Measurements from ENCODE around the gene TM7SF3.

Gene TM7SF3

GRCh38 chr12:27001663-27002062 lies 12.5 kb downstream of the TM7SF3 start:
- Histone ChIP-seq H3K36me3 (ENCODE audit: control insufficient read depth in 1 of 2, insufficient read depth in 2 of 2, low read length in 2 of 2) (peaks cover 9 to 13% of the 10 kb centered on the region in 2 donors), H3K27ac (ENCODE audit: low read length) (no peak overlapping the region), H3K4me3 (ENCODE audit: low read depth in 1 of 2, low read length in 2 of 2) (no peak overlapping the region), H3K27me3 (ENCODE audit: low read depth, low read length) (no peaks in the 10 kb centered on the region), H3K9me3 (ENCODE audit: control insufficient read depth in 1 of 2, low read length in 2 of 2) (no peaks in the 10 kb centered on the region), H3K4me1 (ENCODE audit: control insufficient read depth in 1 of 2, insufficient read depth in 2 of 2, low read length in 2 of 2) (peaks cover 0 to 4% of the 10 kb centered on the region in 2 donors)

- Histone ChIP-seq H3K27me3 (ENCODE audit: low read depth, low read length) (no peaks in the 10 kb centered on the region), H3K27ac (ENCODE audit: low read length) (no peak overlapping the region), H3K9me3 (ENCODE audit: control insufficient read depth in 1 of 2, low read length in 2 of 2) (no peaks in the 10 kb centered on the region), H3K4me3 (ENCODE audit: low read depth in 1 of 2, low read length in 2 of 2) (no peak overlapping the region), H3K36me3 (ENCODE audit: control insufficient read depth in 1 of 2, insufficient read depth in 2 of 2, low read length in 2 of 2) (peaks cover 9 to 16% of the 10 kb centered on the region in 2 donors), H3K4me1 (ENCODE audit: control insufficient read depth in 1 of 2, insufficient read depth in 2 of 2, low read length in 2 of 2) (peaks cover 0 to 4% of the 10 kb centered on the region in 2 donors)
These were observed 13.2 kb downstream of the TM7SF3 start for GRCh38 chr12:27000961-27001360.

GRCh38 chr12:26997003-26997402 lies 17.2 kb downstream of the TM7SF3 start:
- no peaks in the 10 kb centered on the region for H3K27me3 ChIP-seq (ENCODE audit: low read depth, low read length)
- peaks cover 22 to 34% of the 10 kb centered on the region in 2 donors for H3K36me3 ChIP-seq (ENCODE audit: control insufficient read depth in 1 of 2, insufficient read depth in 2 of 2, low read length in 2 of 2)
- no peaks in the 10 kb centered on the region for H3K9me3 ChIP-seq (ENCODE audit: control insufficient read depth in 1 of 2, low read length in 2 of 2)
- no peaks in the 10 kb centered on the region for H3K4me1 ChIP-seq (ENCODE audit: control insufficient read depth in 1 of 2, insufficient read depth in 2 of 2, low read length in 2 of 2)
- H3K27ac ChIP-seq (ENCODE audit: low read length), result no peak overlapping the region
- H3K4me3 ChIP-seq (ENCODE audit: low read depth in 1 of 2, low read length in 2 of 2), result no peak overlapping the region

- Histone ChIP-seq H3K27ac (ENCODE audit: low read length) (no peak overlapping the region), H3K4me1 (ENCODE audit: control insufficient read depth in 1 of 2, insufficient read depth in 2 of 2, low read length in 2 of 2) (no peaks in the 10 kb centered on the region), H3K36me3 (ENCODE audit: control insufficient read depth in 1 of 2, insufficient read depth in 2 of 2, low read length in 2 of 2) (peaks cover 24 to 34% of the 10 kb centered on the region in 2 donors), H3K9me3 (ENCODE audit: control insufficient read depth in 1 of 2, low read length in 2 of 2) (no peaks in the 10 kb centered on the region), H3K27me3 (ENCODE audit: low read depth, low read length) (no peaks in the 10 kb centered on the region), H3K4me3 (ENCODE audit: low read depth in 1 of 2, low read length in 2 of 2) (no peak overlapping the region)
These were observed 18.5 kb downstream of the TM7SF3 start for GRCh38 chr12:26995706-26996105.

DNA sequence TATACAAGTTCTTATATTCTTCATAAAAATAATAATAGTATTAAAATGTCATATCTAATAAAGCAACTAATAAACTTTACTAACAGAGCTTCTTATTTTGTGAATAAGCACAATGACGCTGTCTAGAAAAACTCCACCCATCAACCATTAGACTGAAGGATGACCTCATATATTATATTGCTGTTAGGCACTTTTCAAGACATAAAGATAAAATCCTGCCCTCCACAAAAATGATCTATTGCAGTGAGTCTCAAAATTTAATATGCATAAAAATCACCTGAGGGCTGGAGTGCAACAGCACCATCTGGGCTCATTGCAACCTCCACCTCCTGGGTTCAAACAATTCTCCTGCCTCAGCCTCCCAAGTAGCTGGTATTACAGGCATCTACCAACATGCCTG lies 20.1 kb downstream of the TM7SF3 start:
- H3K4me3 ChIP-seq (ENCODE audit: low read depth in 1 of 2, low read length in 2 of 2), result no peak overlapping the region
- no peaks in the 10 kb centered on the region for H3K4me1 ChIP-seq (ENCODE audit: control insufficient read depth in 1 of 2, insufficient read depth in 2 of 2, low read length in 2 of 2)
- H3K9me3 ChIP-seq (ENCODE audit: control insufficient read depth in 1 of 2, low read length in 2 of 2), result no peaks in the 10 kb centered on the region
- H3K36me3 ChIP-seq (ENCODE audit: control insufficient read depth in 1 of 2, insufficient read depth in 2 of 2, low read length in 2 of 2), result peaks cover 34 to 37% of the 10 kb centered on the region in 2 donors
- no peak overlapping the region for H3K27ac ChIP-seq (ENCODE audit: low read length)
- no peaks in the 10 kb centered on the region for H3K27me3 ChIP-seq (ENCODE audit: low read depth, low read length)

DNA sequence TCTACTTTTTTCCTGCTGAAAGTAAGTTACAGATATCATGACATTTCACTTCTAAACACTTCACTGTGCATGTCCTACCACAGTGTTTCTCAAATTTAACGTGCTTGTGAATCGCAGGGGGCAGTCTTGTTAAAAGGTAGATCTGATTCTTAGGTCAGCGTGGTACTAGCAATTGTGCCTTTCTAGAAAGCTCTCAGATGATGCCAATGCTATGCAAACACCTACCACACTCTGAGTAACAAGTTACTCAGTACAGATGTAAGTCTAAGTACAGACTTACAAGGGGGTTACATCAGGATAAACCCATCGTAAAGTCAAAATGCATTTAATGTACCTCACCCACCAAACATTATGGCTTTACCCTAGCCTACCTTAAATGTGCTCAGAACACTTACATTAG lies 22.4 kb downstream of the TM7SF3 start:
- Histone ChIP-seq H3K9me3 (ENCODE audit: control insufficient read depth in 1 of 2, low read length in 2 of 2) (no peaks in the 10 kb centered on the region), H3K27me3 (ENCODE audit: low read depth, low read length) (no peaks in the 10 kb centered on the region), H3K27ac (ENCODE audit: low read length) (no peak overlapping the region), H3K36me3 (ENCODE audit: control insufficient read depth in 1 of 2, insufficient read depth in 2 of 2, low read length in 2 of 2) (peaks cover 26 to 31% of the 10 kb centered on the region in 2 donors), H3K4me3 (ENCODE audit: low read depth in 1 of 2, low read length in 2 of 2) (no peak overlapping the region), H3K4me1 (ENCODE audit: control insufficient read depth in 1 of 2, insufficient read depth in 2 of 2, low read length in 2 of 2) (no peaks in the 10 kb centered on the region)

DNA sequence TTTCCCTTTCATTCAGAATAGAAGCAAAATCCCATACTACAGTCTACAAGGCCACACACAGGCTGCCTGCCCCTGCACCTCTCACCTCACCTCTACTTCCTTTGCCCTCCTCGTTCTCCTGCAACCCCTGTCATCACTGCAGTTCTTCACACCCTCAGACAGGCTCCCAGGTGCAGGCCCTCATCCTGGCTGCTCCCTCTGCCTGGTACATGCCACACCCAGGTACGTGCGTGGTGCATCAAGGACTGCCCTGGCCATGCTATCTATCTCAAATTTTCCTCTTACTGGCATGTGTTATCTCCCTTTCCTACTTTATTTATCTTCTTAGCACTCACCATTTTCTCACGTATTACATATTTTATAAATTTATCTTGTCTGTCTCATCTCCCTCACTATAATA lies 24.3 kb downstream of the TM7SF3 start:
- H3K36me3 ChIP-seq (ENCODE audit: control insufficient read depth in 1 of 2, insufficient read depth in 2 of 2, low read length in 2 of 2), result peaks cover 16 to 32% of the 10 kb centered on the region in 2 donors
- no peaks in the 10 kb centered on the region for H3K27me3 ChIP-seq (ENCODE audit: low read depth, low read length)
- H3K27ac ChIP-seq (ENCODE audit: low read length), result no peak overlapping the region
- H3K4me1 ChIP-seq (ENCODE audit: control insufficient read depth in 1 of 2, insufficient read depth in 2 of 2, low read length in 2 of 2), result no peaks in the 10 kb centered on the region
- no peak overlapping the region for H3K4me3 ChIP-seq (ENCODE audit: low read depth in 1 of 2, low read length in 2 of 2)
- H3K9me3 ChIP-seq (ENCODE audit: control insufficient read depth in 1 of 2, low read length in 2 of 2), result no peaks in the 10 kb centered on the region

GRCh38 chr12:26988703-26989102 lies 25.5 kb downstream of the TM7SF3 start:
- H3K27me3 ChIP-seq (ENCODE audit: low read depth, low read length), result no peaks in the 10 kb centered on the region
- no peak overlapping the region for H3K27ac ChIP-seq (ENCODE audit: low read length)
- H3K36me3 ChIP-seq (ENCODE audit: control insufficient read depth in 1 of 2, insufficient read depth in 2 of 2, low read length in 2 of 2), result peaks cover 12 to 30% of the 10 kb centered on the region in 2 donors
- H3K4me3 ChIP-seq (ENCODE audit: low read depth in 1 of 2, low read length in 2 of 2), result no peak overlapping the region
- H3K9me3 ChIP-seq (ENCODE audit: control insufficient read depth in 1 of 2, low read length in 2 of 2), result no peaks in the 10 kb centered on the region
- no peaks in the 10 kb centered on the region for H3K4me1 ChIP-seq (ENCODE audit: control insufficient read depth in 1 of 2, insufficient read depth in 2 of 2, low read length in 2 of 2)

GRCh38 chr12:26987634-26988424 lies 26.4 kb downstream of the TM7SF3 start:
- Histone ChIP-seq H3K27ac (ENCODE audit: low read length) (no peak overlapping the region), H3K9me3 (ENCODE audit: control insufficient read depth in 1 of 2, low read length in 2 of 2) (no peaks in the 10 kb centered on the region), H3K4me3 (ENCODE audit: low read depth in 1 of 2, low read length in 2 of 2) (no peak overlapping the region), H3K4me1 (ENCODE audit: control insufficient read depth in 1 of 2, insufficient read depth in 2 of 2, low read length in 2 of 2) (no peaks in the 10 kb centered on the region), H3K27me3 (ENCODE audit: low read depth, low read length) (no peaks in the 10 kb centered on the region), H3K36me3 (ENCODE audit: control insufficient read depth in 1 of 2, insufficient read depth in 2 of 2, low read length in 2 of 2) (peaks cover 7 to 31% of the 10 kb centered on the region in 2 donors)

- Histone ChIP-seq H3K36me3 (ENCODE audit: control insufficient read depth in 1 of 2, insufficient read depth in 2 of 2, low read length in 2 of 2) (peaks cover 19 to 38% of the 10 kb centered on the region in 2 donors), H3K27ac (ENCODE audit: low read length) (no peak overlapping the region), H3K9me3 (ENCODE audit: control insufficient read depth in 1 of 2, low read length in 2 of 2) (no peaks in the 10 kb centered on the region), H3K4me1 (ENCODE audit: control insufficient read depth in 1 of 2, insufficient read depth in 2 of 2, low read length in 2 of 2) (no peaks in the 10 kb centered on the region), H3K4me3 (ENCODE audit: low read depth in 1 of 2, low read length in 2 of 2) (no peak overlapping the region), H3K27me3 (ENCODE audit: low read depth, low read length) (no peaks in the 10 kb centered on the region)
These were observed 31.3 kb downstream of the TM7SF3 start for GRCh38 chr12:26982866-26983265.

GRCh38 chr12:26979733-26980132 lies 34.5 kb downstream of the TM7SF3 start:
- Histone ChIP-seq H3K9me3 (ENCODE audit: control insufficient read depth in 1 of 2, low read length in 2 of 2) (no peaks in the 10 kb centered on the region), H3K27ac (ENCODE audit: low read length) (no peak overlapping the region), H3K4me3 (ENCODE audit: low read depth in 1 of 2, low read length in 2 of 2) (no peak overlapping the region), H3K4me1 (ENCODE audit: control insufficient read depth in 1 of 2, insufficient read depth in 2 of 2, low read length in 2 of 2) (no peaks in the 10 kb centered on the region), H3K27me3 (ENCODE audit: low read depth, low read length) (no peaks in the 10 kb centered on the region), H3K36me3 (ENCODE audit: control insufficient read depth in 1 of 2, insufficient read depth in 2 of 2, low read length in 2 of 2) (peaks cover 25 to 38% of the 10 kb centered on the region in 2 donors)

DNA sequence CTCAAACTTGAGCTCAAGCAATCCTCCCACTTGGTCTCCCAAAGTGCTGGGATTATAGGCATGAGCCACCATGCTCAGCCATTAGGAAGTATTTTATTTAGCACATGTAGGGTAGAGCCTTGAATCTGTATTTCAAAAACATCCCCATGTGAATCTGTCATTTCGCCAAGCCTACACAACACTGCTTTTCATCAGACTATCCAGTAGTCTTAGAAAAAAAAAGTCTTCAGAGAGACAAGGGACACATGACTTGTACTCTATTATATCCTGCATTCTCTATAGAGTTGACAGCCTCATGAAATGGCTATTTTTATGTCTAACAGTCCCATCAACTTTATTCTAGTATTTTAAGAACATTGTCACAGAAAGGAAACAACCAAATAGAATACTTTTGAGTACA lies 35.4 kb downstream of the TM7SF3 start:
- H3K4me3 ChIP-seq (ENCODE audit: low read depth in 1 of 2, low read length in 2 of 2), result no peak overlapping the region
- no peak overlapping the region for H3K27ac ChIP-seq (ENCODE audit: low read length)
- peaks cover 25 to 42% of the 10 kb centered on the region in 2 donors for H3K36me3 ChIP-seq (ENCODE audit: control insufficient read depth in 1 of 2, insufficient read depth in 2 of 2, low read length in 2 of 2)
- no peaks in the 10 kb centered on the region for H3K27me3 ChIP-seq (ENCODE audit: low read depth, low read length)
- H3K4me1 ChIP-seq (ENCODE audit: control insufficient read depth in 1 of 2, insufficient read depth in 2 of 2, low read length in 2 of 2), result no peaks in the 10 kb centered on the region
- H3K9me3 ChIP-seq (ENCODE audit: control insufficient read depth in 1 of 2, low read length in 2 of 2), result no peaks in the 10 kb centered on the region

Measured in muscle layer of duodenum (tissue), 2 donors.